Trophoblast cell (in vitro differentiated cells and primary cell): ENCODE measurements around the gene SYT2.
A peak's percentile ranks its signal among the peaks of the same experiment; 100 is the strongest.

ENCODE experiments used
- DNase-seq, 2 donors: peaks; one replicate each; pipeline ENCODE4 v3.0.0-alpha.2; 2016
- H2AFZ ChIP-seq: 2 replicates; pipeline ENCODE4 v1.6.1; 2013; ENCODE audit warnings: low read length, moderate library complexity, mild to moderate bottlenecking; ENCODE audit not compliant: insufficient read depth, poor library complexity
- H2AK5ac ChIP-seq: 2 replicates; pipeline ENCODE4 v1.6.1; 2013; ENCODE audit warnings: mild to moderate bottlenecking, low read length
- H2BK120ac ChIP-seq: 2 replicates; pipeline ENCODE4 v1.6.1; 2013; ENCODE audit warnings: low read length, mild to moderate bottlenecking, moderate library complexity; ENCODE audit not compliant: insufficient read depth, poor library complexity
- H2BK12ac ChIP-seq: 2 replicates; pipeline ENCODE4 v1.6.1; 2013; ENCODE audit warnings: mild to moderate bottlenecking, low read length, moderate library complexity
- H2BK5ac ChIP-seq: 2 replicates; pipeline ENCODE4 v1.6.1; 2013; ENCODE audit warnings: low read length, low read depth, moderate library complexity, mild to moderate bottlenecking; ENCODE audit not compliant: poor library complexity
- H3K14ac ChIP-seq: 2 replicates; pipeline ENCODE4 v1.6.1; 2013; ENCODE audit warnings: mild to moderate bottlenecking, low read length
- H3K18ac ChIP-seq: 2 replicates; pipeline ENCODE4 v1.6.1; 2013; ENCODE audit warnings: mild to moderate bottlenecking, low read length
- H3K23ac ChIP-seq: 2 replicates; pipeline ENCODE4 v1.6.1; 2013; ENCODE audit warnings: low read length
- H3K27ac ChIP-seq: 2 replicates; pipeline ENCODE4 v1.5.1; 2013; ENCODE audit warnings: low read depth, mild to moderate bottlenecking, inconsistent platforms, low read length, moderate library complexity
- H3K27me3 ChIP-seq: 2 replicates; pipeline ENCODE4 v1.6.1; 2013; ENCODE audit warnings: inconsistent platforms, mild to moderate bottlenecking, low read length, moderate library complexity; ENCODE audit not compliant: insufficient read depth
- H3K36me3 ChIP-seq, 2 experiments: 1 replicate in 1 of 2; 2 replicates in 1 of 2; pipeline ENCODE4 v1.6.1; 2013; ENCODE audit warnings: low read length in 2 of 2, mild to moderate bottlenecking in 2 of 2, moderate library complexity in 1 of 2; ENCODE audit not compliant: insufficient read depth in 2 of 2, control insufficient read depth in 1 of 2
- H3K4ac ChIP-seq: 2 replicates; pipeline ENCODE4 v1.6.1; 2013; ENCODE audit warnings: low read depth, mild to moderate bottlenecking, low read length, moderate library complexity
- H3K4me1 ChIP-seq, 2 experiments: 1 replicate in 1 of 2; 2 replicates in 1 of 2; pipeline ENCODE4 v1.6.1; 2013; ENCODE audit warnings: low read length in 2 of 2, mild to moderate bottlenecking in 2 of 2, moderate library complexity in 1 of 2; ENCODE audit not compliant: insufficient read depth in 2 of 2, control insufficient read depth in 1 of 2
- H3K4me2 ChIP-seq: 2 replicates; pipeline ENCODE4 v1.6.1; 2013; ENCODE audit warnings: inconsistent platforms, mild to moderate bottlenecking, low read length, moderate library complexity
- H3K4me3 ChIP-seq: 2 replicates; pipeline ENCODE4 v1.5.1; 2013; ENCODE audit warnings: mild to moderate bottlenecking, low read depth, low read length, inconsistent platforms
- H3K79me1 ChIP-seq: one replicate; pipeline ENCODE4 v1.6.1; 2013; ENCODE audit warnings: low read length
- H3K79me2 ChIP-seq: 2 replicates; pipeline ENCODE4 v1.6.1; 2013; ENCODE audit warnings: low read length, mild to moderate bottlenecking; ENCODE audit not compliant: control insufficient read depth, insufficient read depth, poor library complexity
- H3K9ac ChIP-seq: 2 replicates; pipeline ENCODE4 v1.6.1; 2013; ENCODE audit warnings: mild to moderate bottlenecking, low read length
- H3K9me3 ChIP-seq: 2 replicates; pipeline ENCODE4 v1.6.1; 2013; ENCODE audit warnings: low read depth, mild to moderate bottlenecking, control low read depth, inconsistent platforms, low read length; ENCODE audit not compliant: insufficient read depth
- H4K12ac ChIP-seq: 2 replicates; pipeline ENCODE4 v1.6.1; 2013; ENCODE audit warnings: low read depth, mild to moderate bottlenecking, low read length, moderate library complexity
- H4K8ac ChIP-seq: 2 replicates; pipeline ENCODE4 v1.6.1; 2013; ENCODE audit warnings: low read depth, mild to moderate bottlenecking, low read length, moderate library complexity
- H4K91ac ChIP-seq: one replicate; pipeline ENCODE4 v1.6.1; 2013; ENCODE audit warnings: low read depth, mild to moderate bottlenecking, low read length, moderate library complexity
- WGBS: extraction: QIAGEN DNeasy Blood & Tissue Kit; methylation state at CpG from one replicate; pipeline ENCODE4 v1.1.7; 2013; ENCODE audit warnings: missing lambda C conversion rate; ENCODE audit not compliant: insufficient read length, insufficient coverage; ENCODE audit errors: extremely low coverage; 5-methylcytosine and 5-hydroxymethylcytosine counted together

Gene SYT2

GRCh38 chr1:202694314-202694713 is 15.9 kb downstream of the SYT2 start:
- H3K18ac ChIP-seq = no peak overlapping the region
- H3K4me1 ChIP-seq = no peaks in the 10 kb centered on the region
- no peak overlapping the region for H2BK120ac ChIP-seq
- H3K79me2 ChIP-seq = no peaks in the 10 kb centered on the region
- H4K91ac ChIP-seq = no peak overlapping the region
- no peak overlapping the region for H3K4me2 ChIP-seq
- no peaks in the 10 kb centered on the region for H3K36me3 ChIP-seq
- no peak overlapping the region for H3K4ac ChIP-seq
- H2AFZ ChIP-seq = no peak overlapping the region
- H3K27me3 ChIP-seq = no peaks in the 10 kb centered on the region
- no peak overlapping the region for H3K14ac ChIP-seq
- no peak overlapping the region for H2BK5ac ChIP-seq
- no peak overlapping the region for H3K23ac ChIP-seq
- peaks cover 2% of the 10 kb centered on the region for H3K9me3 ChIP-seq
- no peak overlapping the region for H2AK5ac ChIP-seq
- no peak overlapping the region for H4K8ac ChIP-seq
- no peak overlapping the region for H2BK12ac ChIP-seq
- no peak for DNase-seq
- no peaks in the 10 kb centered on the region for H3K79me1 ChIP-seq
- H3K4me3 ChIP-seq = no peak overlapping the region
- no peak overlapping the region for H4K12ac ChIP-seq
- no peak overlapping the region for H3K9ac ChIP-seq
- WGBS = no CpG with 5 or more reads among the region's 5 CpGs
- no peak overlapping the region for H3K27ac ChIP-seq

GRCh38 chr1:202692959-202693555 is 17.2 kb downstream of the SYT2 start:
- Histone ChIP-seq H3K23ac (no peak overlapping the region), H3K14ac (no peak overlapping the region), H3K4me2 (no peak overlapping the region), H3K79me1 (no peaks in the 10 kb centered on the region), H3K4ac (no peak overlapping the region), H4K8ac (no peak overlapping the region), H3K9ac (no peak overlapping the region), H2BK120ac (no peak overlapping the region), H3K4me1 (no peaks in the 10 kb centered on the region), H3K9me3 (peaks cover 2% of the 10 kb centered on the region), H2BK12ac (no peak overlapping the region), H2BK5ac (no peak overlapping the region), H2AK5ac (no peak overlapping the region), H3K36me3 (no peaks in the 10 kb centered on the region), H2AFZ (no peak overlapping the region), H3K27ac (no peak overlapping the region), H3K4me3 (no peak overlapping the region), H3K79me2 (no peaks in the 10 kb centered on the region), H3K27me3 (no peaks in the 10 kb centered on the region), H4K91ac (no peak overlapping the region), H4K12ac (no peak overlapping the region), H3K18ac (no peak overlapping the region)
- peak; percentile 60 to 79 for DNase-seq
- no CpG with 5 or more reads among the region's 3 CpGs for WGBS

- H3K23ac ChIP-seq = no peak overlapping the region
- no peak overlapping the region for H2BK5ac ChIP-seq
- H3K18ac ChIP-seq = no peak overlapping the region
- H4K12ac ChIP-seq = no peak overlapping the region
- no peaks in the 10 kb centered on the region for H3K36me3 ChIP-seq
- no peaks in the 10 kb centered on the region for H3K79me1 ChIP-seq
- H2BK120ac ChIP-seq = no peak overlapping the region
- no peaks in the 10 kb centered on the region for H3K27me3 ChIP-seq
- H3K4me3 ChIP-seq = no peak overlapping the region
- H3K14ac ChIP-seq = no peak overlapping the region
- no peak overlapping the region for H3K9ac ChIP-seq
- no peak overlapping the region for H2AK5ac ChIP-seq
- no peak overlapping the region for H3K27ac ChIP-seq
- no peak overlapping the region for H2BK12ac ChIP-seq
- no peak overlapping the region for H3K4me2 ChIP-seq
- no CpG with 5 or more reads among the region's 2 CpGs for WGBS
- no peaks in the 10 kb centered on the region for H3K9me3 ChIP-seq
- no peak overlapping the region for H4K8ac ChIP-seq
- DNase-seq = no peak
- no peak overlapping the region for H4K91ac ChIP-seq
- no peaks in the 10 kb centered on the region for H3K79me2 ChIP-seq
- no peaks in the 10 kb centered on the region for H3K4me1 ChIP-seq
- H2AFZ ChIP-seq = no peak overlapping the region
- no peak overlapping the region for H3K4ac ChIP-seq
These were observed 18.4 kb downstream of the SYT2 start for GRCh38 chr1:202691816-202692215.

- no peak overlapping the region for H3K4ac ChIP-seq
- H3K79me1 ChIP-seq = no peaks in the 10 kb centered on the region
- no peaks in the 10 kb centered on the region for H3K27me3 ChIP-seq
- H2AFZ ChIP-seq = no peak overlapping the region
- no peak overlapping the region for H4K8ac ChIP-seq
- no peaks in the 10 kb centered on the region for H3K36me3 ChIP-seq
- no peak overlapping the region for H2AK5ac ChIP-seq
- H2BK12ac ChIP-seq = no peak overlapping the region
- no peak overlapping the region for H3K27ac ChIP-seq
- no peaks in the 10 kb centered on the region for H3K79me2 ChIP-seq
- H4K91ac ChIP-seq = no peak overlapping the region
- peaks cover 1 to 2% of the 10 kb centered on the region in 2 experiments for H3K4me1 ChIP-seq
- H3K4me2 ChIP-seq = no peak overlapping the region
- H3K18ac ChIP-seq = no peak overlapping the region
- no peak overlapping the region for H2BK5ac ChIP-seq
- no peak overlapping the region for H3K23ac ChIP-seq
- no peak overlapping the region for H4K12ac ChIP-seq
- no peak for DNase-seq
- no peak overlapping the region for H3K9ac ChIP-seq
- no CpG with 5 or more reads among the region's 9 CpGs for WGBS
- H3K9me3 ChIP-seq = no peaks in the 10 kb centered on the region
- H3K4me3 ChIP-seq = no peak overlapping the region
- no peak overlapping the region for H2BK120ac ChIP-seq
- no peak overlapping the region for H3K14ac ChIP-seq
These were observed 20.5 kb downstream of the SYT2 start for GRCh38 chr1:202689493-202690342.
